NCI-H226 (cell line): ENCODE results near the gene ATF7IP2.
"Not testable (repeated sequence)": the region's sequence is repeated elsewhere in the genome, so short reads cannot be mapped to it uniquely, and the experiment has no call there.

Experiments used
- DNase-seq: peaks from one replicate; pipeline ENCODE4 v3.0.0-alpha.2; 2015

Gene ATF7IP2

GRCh38 chr16:10383626-10384025 lies 2.2 kb upstream of the ATF7IP2 start:
- DNase-seq: peak; percentile 47

GRCh38 chr16:10386517-10387100 lies 748 bp downstream of the ATF7IP2 start:
- no peak for DNase-seq

- DNase-seq: no peak
Observed at GRCh38 chr16:10387188-10387617, 1.3 kb downstream of the ATF7IP2 start.

GRCh38 chr16:10388988-10389387 lies 3.1 kb downstream of the ATF7IP2 start:
- no peak for DNase-seq

GRCh38 chr16:10390330-10390729 lies 4.5 kb downstream of the ATF7IP2 start:
- DNase-seq: no peak

- no peak for DNase-seq
Observed at GRCh38 chr16:10390867-10391266, 5.0 kb downstream of the ATF7IP2 start.

GRCh38 chr16:10391339-10391738 lies 5.5 kb downstream of the ATF7IP2 start:
- DNase-seq: no peak

- DNase-seq: no peak
Observed at GRCh38 chr16:10402975-10403374, 17.1 kb downstream of the ATF7IP2 start.

GRCh38 chr16:10405386-10405939 lies 19.6 kb downstream of the ATF7IP2 start:
- peak; percentile 98 for DNase-seq

- DNase-seq: no peak
Observed at GRCh38 chr16:10408824-10409381, 23.0 kb downstream of the ATF7IP2 start.

GRCh38 chr16:10409713-10410112 lies 23.9 kb downstream of the ATF7IP2 start:
- DNase-seq: not testable (repeated sequence)

GRCh38 chr16:10410469-10410868 lies 24.6 kb downstream of the ATF7IP2 start:
- no peak for DNase-seq

- no peak for DNase-seq
Observed at GRCh38 chr16:10412935-10413601, 27.2 kb downstream of the ATF7IP2 start.

GRCh38 chr16:10418204-10418603 lies 32.3 kb downstream of the ATF7IP2 start:
- DNase-seq: not testable (repeated sequence)

GRCh38 chr16:10419701-10420100 lies 33.8 kb downstream of the ATF7IP2 start:
- DNase-seq: no peak

- no peak for DNase-seq
Observed at GRCh38 chr16:10421596-10421995, 35.7 kb downstream of the ATF7IP2 start.

GRCh38 chr16:10428433-10429168 lies 42.7 kb downstream of the ATF7IP2 start:
- no peak for DNase-seq

GRCh38 chr16:10429299-10429969 lies 43.6 kb downstream of the ATF7IP2 start:
- DNase-seq: not testable (repeated sequence)

- DNase-seq: no peak
Observed at GRCh38 chr16:10441726-10442125, 55.9 kb downstream of the ATF7IP2 start.

GRCh38 chr16:10447289-10447688 lies 61.4 kb downstream of the ATF7IP2 start:
- DNase-seq: no peak

- not testable (repeated sequence) for DNase-seq
Observed at GRCh38 chr16:10452208-10453158, 66.6 kb downstream of the ATF7IP2 start.

- DNase-seq: no peak
Observed at GRCh38 chr16:10453159-10453510, 67.3 kb downstream of the ATF7IP2 start.
